ENCODE data around the gene AKAP8L. TPM values are rescaled to one million over a fixed set of nuclear protein-coding genes. Genes with fewer than 3 reads are reported as not detected.

The AKAP8L gene
- total and polyA plus RNA-seq, 2 donors from 2014 or later: 44.3 to 122 TPM

GRCh38 chr19:15447057-15447456, 28.3 kb upstream of the AKAP8L start:
- DNase-seq: peak in 1 of 5 donors; percentile 29
- intact Hi-C loops (cut with DNase I): no loop called here
- Histone ChIP-seq H3K27me3 (ENCODE audit: control insufficient read depth, insufficient read depth, low read length) (no peaks in the 10 kb centered on the region), H3K9me3 (ENCODE audit: control insufficient read depth in 2 of 3, insufficient read depth in 1 of 3, low read length in 3 of 3) (no peaks in the 10 kb centered on the region), H3K9ac (ENCODE audit: low read length in 3 of 3) (no peak overlapping the region), H3K4me3 (ENCODE audit: low read length in 3 of 3) (no peak overlapping the region), H3K27ac (ENCODE audit: low read depth in 2 of 2, low read length in 2 of 2) (no peak overlapping the region), H3K36me3 (ENCODE audit: control insufficient read depth in 2 of 3, insufficient read depth in 3 of 3, low read length in 3 of 3) (no peaks in the 10 kb centered on the region), H3K4me1 (ENCODE audit: control insufficient read depth in 2 of 3, insufficient read depth in 2 of 3, low read depth in 1 of 3, low read length in 3 of 3) (peaks cover 0 to 6% (median 0%) of the 10 kb centered on the region in 3 donors)
- TF ChIP-seq CTCF (IDR thresholded peaks at IDR 0.05; ENCODE audit: borderline replicate concordance, extremely low read depth, insufficient read depth): no peak
- no peak for FAIRE-seq

- H3K9me3 ChIP-seq (ENCODE audit: control insufficient read depth in 2 of 3, insufficient read depth in 1 of 3, low read length in 3 of 3): no peaks in the 10 kb centered on the region
- intact Hi-C loops (cut with DNase I): no loop called here
- peaks cover 0 to 6% (median 0%) of the 10 kb centered on the region in 3 donors for H3K4me1 ChIP-seq (ENCODE audit: control insufficient read depth in 2 of 3, insufficient read depth in 2 of 3, low read depth in 1 of 3, low read length in 3 of 3)
- FAIRE-seq (no peak), DNase-seq (peak in 2 of 5 donors; percentile 13 to 43)
- H3K27me3 ChIP-seq (ENCODE audit: control insufficient read depth, insufficient read depth, low read length): no peaks in the 10 kb centered on the region
- H3K36me3 ChIP-seq (ENCODE audit: control insufficient read depth in 2 of 3, insufficient read depth in 3 of 3, low read length in 3 of 3): no peaks in the 10 kb centered on the region
- H3K27ac ChIP-seq (ENCODE audit: low read depth in 2 of 2, low read length in 2 of 2): no peak overlapping the region
- no peak overlapping the region for H3K4me3 ChIP-seq (ENCODE audit: low read length in 3 of 3)
- H3K9ac ChIP-seq (ENCODE audit: low read length in 3 of 3): no peak overlapping the region
- no peak for TF ChIP-seq CTCF (IDR thresholded peaks at IDR 0.05; ENCODE audit: borderline replicate concordance, extremely low read depth, insufficient read depth)
Measured at GRCh38 chr19:15445807-15446376, 27.1 kb upstream of the AKAP8L start.

GRCh38 chr19:15445227-15445605, 26.4 kb upstream of the AKAP8L start:
- DNase-seq: peak in 1 of 5 donors; percentile 54

More at GRCh38 chr19:15445227-15445605, 26.4 kb upstream of the AKAP8L start:
- H3K36me3 ChIP-seq (ENCODE audit: control insufficient read depth in 2 of 3, insufficient read depth in 3 of 3, low read length in 3 of 3): no peaks in the 10 kb centered on the region
- no peak overlapping the region for H3K9ac ChIP-seq (ENCODE audit: low read length in 3 of 3)
- H3K9me3 ChIP-seq (ENCODE audit: control insufficient read depth in 2 of 3, insufficient read depth in 1 of 3, low read length in 3 of 3): no peaks in the 10 kb centered on the region
- peaks cover 0 to 6% (median 0%) of the 10 kb centered on the region in 3 donors for H3K4me1 ChIP-seq (ENCODE audit: control insufficient read depth in 2 of 3, insufficient read depth in 2 of 3, low read depth in 1 of 3, low read length in 3 of 3)
- no peak for TF ChIP-seq CTCF (IDR thresholded peaks at IDR 0.05; ENCODE audit: borderline replicate concordance, extremely low read depth, insufficient read depth)
- intact Hi-C loops (cut with DNase I): no loop called here
- no peaks in the 10 kb centered on the region for H3K27me3 ChIP-seq (ENCODE audit: control insufficient read depth, insufficient read depth, low read length)
- H3K27ac ChIP-seq (ENCODE audit: low read depth in 2 of 2, low read length in 2 of 2): no peak overlapping the region
- FAIRE-seq: no peak
- no peak overlapping the region for H3K4me3 ChIP-seq (ENCODE audit: low read length in 3 of 3)
